HepG2 (cell line): Measurements from ENCODE around the gene MLLT11. TPM values are rescaled to one million over a fixed set of nuclear protein-coding genes. Genes with fewer than 3 reads are reported as not detected.
A peak's percentile ranks its signal among the peaks of the same experiment; 100 is the strongest.

Experiments
- BORCS8-MEF2B ChIP-seq: sonication (generic); formaldehyde crosslinking; IDR thresholded peaks from 2 replicates; pipeline ENCODE4 v1.8.0; 2022; ENCODE audit warnings: mild to moderate bottlenecking, missing genetic modification reagents
- KMT2B ChIP-seq: IDR thresholded peaks from 2 replicates; pipeline ENCODE4 v1.6.1; 2016; ENCODE audit warnings: missing genetic modification reagents, missing compliant biosample characterization
- NFKB2 ChIP-seq: sonication (generic); formaldehyde crosslinking; IDR thresholded peaks from 2 replicates; pipeline ENCODE4 v1.4.0; 2020; ENCODE audit warnings: missing genetic modification reagents, borderline replicate concordance
- RARG ChIP-seq: sonication (generic); formaldehyde crosslinking; IDR thresholded peaks from 2 replicates; pipeline ENCODE4 v1.4.0; 2020; ENCODE audit warnings: low read depth, mild to moderate bottlenecking, missing genetic modification reagents
- SALL1 ChIP-seq: sonication (generic); formaldehyde crosslinking; IDR thresholded peaks from 2 replicates; pipeline ENCODE4 v1.8.0; 2022; ENCODE audit warnings: mild to moderate bottlenecking, missing genetic modification reagents
- SIN3B ChIP-seq: fragments of 150-350 bp; IDR thresholded peaks from 2 replicates; pipeline ENCODE4 v1.6.1; 2014; ENCODE audit warnings: low read length
- TBP ChIP-seq: sonication (generic); formaldehyde crosslinking; IDR thresholded peaks from 2 replicates; pipeline ENCODE4 v1.5.0; 2020; ENCODE audit warnings: missing genetic modification reagents
- U2AF2 ChIP-seq: fragments of 200-400 bp; formaldehyde crosslinking; IDR thresholded peaks from 2 replicates; pipeline ENCODE4 v1.6.1; 2017; ENCODE audit warnings: low read depth, mild to moderate bottlenecking, low read length
- ZFYVE20 ChIP-seq: sonication (generic); formaldehyde crosslinking; IDR thresholded peaks from 2 replicates; pipeline ENCODE4 v1.8.0; 2023; ENCODE audit warnings: low read depth, mild to moderate bottlenecking, moderate library complexity, missing genetic modification reagents, borderline replicate concordance
- ZNF292 ChIP-seq: sonication (generic); formaldehyde crosslinking; IDR thresholded peaks from 2 replicates; pipeline ENCODE4 v1.8.1; 2022; ENCODE audit warnings: mild to moderate bottlenecking, low read depth, missing genetic modification reagents, borderline replicate concordance
- ZNF354B ChIP-seq: sonication (generic); formaldehyde crosslinking; IDR thresholded peaks from 2 replicates; pipeline ENCODE4 v1.8.0; 2022; ENCODE audit warnings: mild to moderate bottlenecking, missing genetic modification reagents
- ZNF530 ChIP-seq: sonication (generic); formaldehyde crosslinking; IDR thresholded peaks from 2 replicates; pipeline ENCODE4 v1.5.0; 2020; ENCODE audit warnings: low read depth, mild to moderate bottlenecking, missing genetic modification reagents
- ZNF564 ChIP-seq: sonication (generic); formaldehyde crosslinking; IDR thresholded peaks from 2 replicates; pipeline ENCODE4 v1.8.1; 2023; ENCODE audit warnings: mild to moderate bottlenecking, missing genetic modification reagents
- ZNF891 ChIP-seq: sonication (generic); formaldehyde crosslinking; IDR thresholded peaks from 2 replicates; pipeline ENCODE4 v1.5.0; 2020; ENCODE audit warnings: mild to moderate bottlenecking, missing genetic modification reagents
- polyA plus RNA-seq, 8 experiments: library from polyadenylated mRNA; depleted of rRNA in 3 of 8; stranded (reverse) in 7 of 8; unstranded in 1 of 8; fragments of >200 nt; fragmentation: Illumina TruSeq in 4 of 8; extraction: Trizol in 4 of 8; gene quantifications; 2 replicates each; pipeline versions ENCODE4 v1.2.1 to v1.2.3, GENCODE V29; 2011 to 2016; ENCODE audit warnings: low read depth in 4 of 8, missing spikeins in 1 of 8, mixed read lengths in 1 of 8; ENCODE audit not compliant: insufficient read depth in 1 of 8
- total RNA-seq, 5 experiments: library from RNA; depleted of rRNA; stranded (reverse); fragments of >200 nt; fragmentation: Illumina TruSeq; extraction: Trizol; gene quantifications; 2 replicates each; pipeline ENCODE4 v1.2.3, GENCODE V29; 2016; ENCODE audit warnings: low read depth in 1 of 5
- TF ChIP-seq, protein P1 (sequence below): sonication (generic); formaldehyde crosslinking; IDR thresholded peaks from 2 replicates; pipeline ENCODE4 v1.8.1; 2022; ENCODE audit warnings: low read depth, mild to moderate bottlenecking, missing genetic modification reagents
- TF ChIP-seq, protein P2 (sequence below): sonication (generic); formaldehyde crosslinking; IDR thresholded peaks from 2 replicates; pipeline ENCODE4 v1.4.0; 2020; ENCODE audit warnings: missing genetic modification reagents, mild to moderate bottlenecking, borderline replicate concordance
- TF ChIP-seq, protein P3 (sequence below): sonication (generic); IDR thresholded peaks from 2 replicates; pipeline ENCODE4 v1.6.1; 2016; ENCODE audit warnings: low read depth, borderline replicate concordance
- TF ChIP-seq, protein P4 (sequence below): sonication (generic); formaldehyde crosslinking; IDR thresholded peaks from 2 replicates; pipeline ENCODE4 v1.8.0; 2022; ENCODE audit warnings: mild to moderate bottlenecking, missing genetic modification reagents; ENCODE audit not compliant: insufficient replicate concordance
- TF ChIP-seq, protein P5 (sequence below): sonication (generic); formaldehyde crosslinking; IDR thresholded peaks from 2 replicates; pipeline ENCODE4 v1.8.0; 2022; ENCODE audit warnings: missing genetic modification reagents, mild to moderate bottlenecking, inconsistent platforms, borderline replicate concordance

MLLT11 gene
- total and polyA plus RNA-seq, 2 of the 13 experiments (the other 11 are each of a cell fraction or from before 2014, with no cell fraction given) = 0.21 to 0.22 TPM

DNA sequence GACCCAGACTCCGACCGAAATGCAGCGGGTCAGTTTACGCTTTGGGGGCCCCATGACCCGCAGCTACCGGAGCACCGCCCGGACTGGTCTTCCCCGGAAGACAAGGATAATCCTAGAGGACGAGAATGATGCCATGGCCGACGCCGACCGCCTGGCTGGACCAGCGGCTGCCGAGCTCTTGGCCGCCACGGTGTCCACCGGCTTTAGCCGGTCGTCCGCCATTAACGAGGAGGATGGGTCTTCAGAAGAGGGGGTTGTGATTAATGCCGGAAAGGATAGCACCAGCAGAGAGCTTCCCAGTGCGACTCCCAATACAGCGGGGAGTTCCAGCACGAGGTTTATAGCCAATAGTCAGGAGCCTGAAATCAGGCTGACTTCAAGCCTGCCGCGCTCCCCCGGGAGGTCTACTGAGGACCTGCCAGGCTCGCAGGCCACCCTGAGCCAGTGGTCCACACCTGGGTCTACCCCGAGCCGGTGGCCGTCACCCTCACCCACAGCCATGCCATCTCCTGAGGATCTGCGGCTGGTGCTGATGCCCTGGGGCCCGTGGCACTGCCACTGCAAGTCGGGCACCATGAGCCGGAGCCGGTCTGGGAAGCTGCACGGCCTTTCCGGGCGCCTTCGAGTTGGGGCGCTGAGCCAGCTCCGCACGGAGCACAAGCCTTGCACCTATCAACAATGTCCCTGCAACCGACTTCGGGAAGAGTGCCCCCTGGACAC is 12.1 kb upstream of the MLLT11 start (continued):
- TF ChIP-seq, protein P1, sequence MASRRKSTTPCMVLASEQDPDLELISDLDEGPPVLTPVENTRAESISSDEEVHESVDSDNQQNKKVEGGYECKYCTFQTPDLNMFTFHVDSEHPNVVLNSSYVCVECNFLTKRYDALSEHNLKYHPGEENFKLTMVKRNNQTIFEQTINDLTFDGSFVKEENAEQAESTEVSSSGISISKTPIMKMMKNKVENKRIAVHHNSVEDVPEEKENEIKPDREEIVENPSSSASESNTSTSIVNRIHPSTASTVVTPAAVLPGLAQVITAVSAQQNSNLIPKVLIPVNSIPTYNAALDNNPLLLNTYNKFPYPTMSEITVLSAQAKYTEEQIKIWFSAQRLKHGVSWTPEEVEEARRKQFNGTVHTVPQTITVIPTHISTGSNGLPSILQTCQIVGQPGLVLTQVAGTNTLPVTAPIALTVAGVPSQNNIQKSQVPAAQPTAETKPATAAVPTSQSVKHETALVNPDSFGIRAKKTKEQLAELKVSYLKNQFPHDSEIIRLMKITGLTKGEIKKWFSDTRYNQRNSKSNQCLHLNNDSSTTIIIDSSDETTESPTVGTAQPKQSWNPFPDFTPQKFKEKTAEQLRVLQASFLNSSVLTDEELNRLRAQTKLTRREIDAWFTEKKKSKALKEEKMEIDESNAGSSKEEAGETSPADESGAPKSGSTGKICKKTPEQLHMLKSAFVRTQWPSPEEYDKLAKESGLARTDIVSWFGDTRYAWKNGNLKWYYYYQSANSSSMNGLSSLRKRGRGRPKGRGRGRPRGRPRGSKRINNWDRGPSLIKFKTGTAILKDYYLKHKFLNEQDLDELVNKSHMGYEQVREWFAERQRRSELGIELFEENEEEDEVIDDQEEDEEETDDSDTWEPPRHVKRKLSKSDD (CRISPR knock-in tag) = no peak; the same call in 1 of the 2 replicates
- TF ChIP-seq, protein P2, sequence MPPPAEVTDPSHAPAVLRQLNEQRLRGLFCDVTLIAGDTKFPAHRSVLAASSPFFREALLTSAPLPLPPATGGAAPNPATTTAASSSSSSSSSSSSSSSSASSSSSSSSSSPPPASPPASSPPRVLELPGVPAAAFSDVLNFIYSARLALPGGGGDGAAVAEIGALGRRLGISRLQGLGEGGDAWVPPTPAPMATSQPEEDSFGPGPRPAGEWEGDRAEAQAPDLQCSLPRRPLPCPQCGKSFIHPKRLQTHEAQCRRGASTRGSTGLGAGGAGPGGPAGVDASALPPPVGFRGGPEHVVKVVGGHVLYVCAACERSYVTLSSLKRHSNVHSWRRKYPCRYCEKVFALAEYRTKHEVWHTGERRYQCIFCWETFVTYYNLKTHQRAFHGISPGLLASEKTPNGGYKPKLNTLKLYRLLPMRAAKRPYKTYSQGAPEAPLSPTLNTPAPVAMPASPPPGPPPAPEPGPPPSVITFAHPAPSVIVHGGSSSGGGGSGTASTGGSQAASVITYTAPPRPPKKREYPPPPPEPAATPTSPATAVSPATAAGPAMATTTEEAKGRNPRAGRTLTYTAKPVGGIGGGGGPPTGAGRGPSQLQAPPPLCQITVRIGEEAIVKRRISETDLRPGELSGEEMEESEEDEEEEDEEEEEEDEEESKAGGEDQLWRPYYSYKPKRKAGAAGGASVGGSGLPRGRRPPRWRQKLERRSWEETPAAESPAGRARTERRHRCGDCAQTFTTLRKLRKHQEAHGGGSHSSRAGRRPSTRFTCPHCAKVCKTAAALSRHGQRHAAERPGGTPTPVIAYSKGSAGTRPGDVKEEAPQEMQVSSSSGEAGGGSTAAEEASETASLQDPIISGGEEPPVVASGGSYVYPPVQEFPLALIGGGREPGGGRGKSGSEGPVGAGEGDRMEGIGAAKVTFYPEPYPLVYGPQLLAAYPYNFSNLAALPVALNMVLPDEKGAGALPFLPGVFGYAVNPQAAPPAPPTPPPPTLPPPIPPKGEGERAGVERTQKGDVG = 0 out of 2 replicates have a peak, but pooled peaks have one; percentile 1
- no peak for TF ChIP-seq KMT2B
- peak; percentile 80 for TF ChIP-seq SALL1
- TF ChIP-seq, protein P3, sequence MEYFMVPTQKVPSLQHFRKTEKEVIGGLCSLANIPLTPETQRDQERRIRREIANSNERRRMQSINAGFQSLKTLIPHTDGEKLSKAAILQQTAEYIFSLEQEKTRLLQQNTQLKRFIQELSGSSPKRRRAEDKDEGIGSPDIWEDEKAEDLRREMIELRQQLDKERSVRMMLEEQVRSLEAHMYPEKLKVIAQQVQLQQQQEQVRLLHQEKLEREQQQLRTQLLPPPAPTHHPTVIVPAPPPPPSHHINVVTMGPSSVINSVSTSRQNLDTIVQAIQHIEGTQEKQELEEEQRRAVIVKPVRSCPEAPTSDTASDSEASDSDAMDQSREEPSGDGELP = no peak
- no peak for TF ChIP-seq SIN3B
- TF ChIP-seq ZNF292 (CRISPR knock-in tag) = no peak
- TF ChIP-seq ZNF891 (CRISPR knock-in tag) = no peak
- no peak for TF ChIP-seq ZNF354B
- TF ChIP-seq, protein P4, sequence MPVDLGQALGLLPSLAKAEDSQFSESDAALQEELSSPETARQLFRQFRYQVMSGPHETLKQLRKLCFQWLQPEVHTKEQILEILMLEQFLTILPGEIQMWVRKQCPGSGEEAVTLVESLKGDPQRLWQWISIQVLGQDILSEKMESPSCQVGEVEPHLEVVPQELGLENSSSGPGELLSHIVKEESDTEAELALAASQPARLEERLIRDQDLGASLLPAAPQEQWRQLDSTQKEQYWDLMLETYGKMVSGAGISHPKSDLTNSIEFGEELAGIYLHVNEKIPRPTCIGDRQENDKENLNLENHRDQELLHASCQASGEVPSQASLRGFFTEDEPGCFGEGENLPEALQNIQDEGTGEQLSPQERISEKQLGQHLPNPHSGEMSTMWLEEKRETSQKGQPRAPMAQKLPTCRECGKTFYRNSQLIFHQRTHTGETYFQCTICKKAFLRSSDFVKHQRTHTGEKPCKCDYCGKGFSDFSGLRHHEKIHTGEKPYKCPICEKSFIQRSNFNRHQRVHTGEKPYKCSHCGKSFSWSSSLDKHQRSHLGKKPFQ = peak; percentile 43
- 0 out of 2 replicates have a peak, but pooled peaks have one; percentile 16 for TF ChIP-seq ZFYVE20 (CRISPR knock-in tag)
- TF ChIP-seq, protein P5, sequence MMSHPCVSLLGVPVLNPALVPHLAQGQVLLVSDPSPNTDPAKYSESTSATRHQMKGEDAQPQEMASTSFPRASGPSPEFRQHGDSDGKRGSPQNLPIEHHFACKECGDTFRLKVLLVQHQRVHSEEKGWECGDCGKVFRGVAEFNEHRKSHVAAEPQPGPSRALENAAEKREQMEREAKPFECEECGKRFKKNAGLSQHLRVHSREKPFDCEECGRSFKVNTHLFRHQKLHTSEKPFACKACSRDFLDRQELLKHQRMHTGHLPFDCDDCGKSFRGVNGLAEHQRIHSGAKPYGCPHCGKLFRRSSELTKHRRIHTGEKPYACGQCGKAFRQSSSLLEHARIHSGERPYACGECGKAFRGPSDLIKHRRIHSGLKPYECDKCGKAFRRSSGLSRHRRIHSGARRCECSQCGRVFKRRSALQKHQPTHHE (CRISPR knock-in tag) = no peak
- no peak for TF ChIP-seq TBP (CRISPR knock-in tag)
- peak; percentile 81 for TF ChIP-seq BORCS8-MEF2B (CRISPR knock-in tag)
- no peak for TF ChIP-seq ZNF564 (CRISPR knock-in tag)
- no peak for TF ChIP-seq RARG (CRISPR knock-in tag)
- TF ChIP-seq U2AF2 = no peak
- no peak for TF ChIP-seq ZNF530
- TF ChIP-seq NFKB2 (CRISPR knock-in tag) = peak; percentile 61; the same call in 1 of the 2 replicates
